SK-N-SH (cell line): ENCODE measurements around the gene DCLK3. TPM values are rescaled to one million over a fixed set of nuclear protein-coding genes. Genes with fewer than 3 reads are reported as not detected.
A peak's percentile ranks its signal among the peaks of the same experiment; 100 is the strongest.

Experiments used
- CTCF ChIA-PET: fragments of 300-600, 350-600 bp; formaldehyde crosslinking; extraction: SDS; loops from one replicate; lab custom pipeline; 2021; lab: Yijun Ruan, JAX
- POLR2A ChIA-PET: fragments of 350-600 bp; sonication (Branson Sonifier 250); formaldehyde crosslinking; extraction: SDS; loops from one replicate; lab custom pipeline; 2020; ENCODE audit warnings: antibody characterized with exemption, inconsistent platforms; lab: Yijun Ruan, JAX
- DNase-seq: peaks from one replicate; pipeline ENCODE4 v3.0.0; 2012
- H2AFZ ChIP-seq: fragments of 200-600 bp; sonication (generic); 2 replicates; pipeline ENCODE4 v1.8.1; 2016; ENCODE audit warnings: antibody characterized with exemption, mild to moderate bottlenecking, low read depth
- H3F3A ChIP-seq: fragments of 200-600 bp; sonication (generic); replicated peaks from 2 replicates; pipeline ENCODE3; 2016; ENCODE audit warnings: antibody characterized with exemption, mild to moderate bottlenecking; ENCODE audit not compliant: insufficient read depth
- H3K27ac ChIP-seq, 2 experiments: fragments of 200-500 bp in 1 of 2; fragments of 200-600 bp in 1 of 2; sonication (Bioruptor generic) in 1 of 2; sonication (generic), shearing (Covaris generic) in 1 of 2; 2 replicates each; pipeline versions ENCODE4 v1.5.1 to v1.6.1; 2014 to 2016; ENCODE audit warnings: low read depth in 2 of 2, inconsistent platforms in 1 of 2, low read length in 1 of 2, mild to moderate bottlenecking in 1 of 2, mixed read lengths in 1 of 2
- H3K27me3 ChIP-seq: fragments of 200-600 bp; sonication (generic), shearing (Covaris generic); 2 replicates; pipeline ENCODE4 v1.6.1; 2016; ENCODE audit warnings: mixed run types; ENCODE audit not compliant: insufficient read depth
- H3K36me3 ChIP-seq, 2 experiments: fragments of 200-500 bp in 1 of 2; fragments of 200-600 bp in 1 of 2; sonication (Bioruptor generic) in 1 of 2; sonication (generic) in 1 of 2; replicated peaks in 1 of 2; 2 replicates each; pipeline versions ENCODE3 to v1.5.1; 2014 to 2016; ENCODE audit warnings: low read length in 1 of 2, mild to moderate bottlenecking in 1 of 2; ENCODE audit not compliant: insufficient read depth in 2 of 2, control insufficient read depth in 1 of 2
- H3K4me1 ChIP-seq, 2 experiments: fragments of 200-500 bp in 1 of 2; fragments of 200-600 bp in 1 of 2; sonication (Bioruptor generic) in 1 of 2; sonication (generic), shearing (Covaris generic) in 1 of 2; 2 replicates each; pipeline versions ENCODE4 v1.5.1 to v1.6.1; 2014 to 2016; ENCODE audit warnings: low read depth in 1 of 2, low read length in 1 of 2, mixed run types in 1 of 2; ENCODE audit not compliant: insufficient read depth in 2 of 2, control insufficient read depth in 1 of 2
- H3K4me2 ChIP-seq: fragments of 200-600 bp; sonication (generic), shearing (Covaris generic); 2 replicates; pipeline ENCODE4 v1.6.1; 2017; ENCODE audit warnings: mixed run types
- H3K4me3 ChIP-seq, 2 experiments: fragments of 200-500 bp in 1 of 2; fragments of 200-600 bp in 1 of 2; sonication (Bioruptor generic) in 1 of 2; sonication (generic), shearing (Covaris generic) in 1 of 2; 2 replicates each; pipeline versions ENCODE4 v1.5.1 to v1.8.1; 2014 to 2016; ENCODE audit warnings: low read depth in 2 of 2, inconsistent platforms in 1 of 2, low read length in 1 of 2, mild to moderate bottlenecking in 1 of 2, mixed read lengths in 1 of 2, moderate library complexity in 1 of 2
- H3K79me2 ChIP-seq: fragments of 200-600 bp; sonication (generic); 2 replicates; pipeline ENCODE4 v1.8.1; 2017; ENCODE audit warnings: mild to moderate bottlenecking; ENCODE audit not compliant: insufficient read depth
- H3K9ac ChIP-seq: fragments of 200-600 bp; sonication (generic); 2 replicates; pipeline ENCODE4 v1.6.1; 2017; ENCODE audit warnings: mixed run types
- H3K9me2 ChIP-seq: fragments of 200-600 bp; sonication (generic); 2 replicates; pipeline ENCODE4 v1.6.1; 2017; ENCODE audit warnings: mixed run types
- H3K9me3 ChIP-seq: fragments of 200-600 bp; sonication (generic); 2 replicates; pipeline ENCODE4 v1.6.1; 2017; ENCODE audit warnings: mixed run types, mild to moderate bottlenecking, moderate library complexity
- H4K20me1 ChIP-seq: fragments of 200-600 bp; sonication (generic); 2 replicates; pipeline ENCODE4 v1.6.1; 2017; ENCODE audit warnings: mild to moderate bottlenecking, mixed run types; ENCODE audit not compliant: insufficient read depth
- CTCF ChIP-seq: fragments of 200-600 bp; sonication (generic); IDR thresholded peaks from 2 replicates; pipeline ENCODE4 v1.6.1; 2017; ENCODE audit warnings: antibody characterized with exemption, mild to moderate bottlenecking, moderate library complexity
- EZH2phosphoT487 ChIP-seq: fragments of 200-600 bp; sonication (generic); IDR thresholded peaks from 2 replicates; pipeline ENCODE4 v1.6.1; 2017; ENCODE audit warnings: low read depth, mixed run types, mild to moderate bottlenecking, antibody characterized with exemption, moderate library complexity, borderline replicate concordance
- FOSL2 ChIP-seq: IDR thresholded peaks from 2 replicates; pipeline ENCODE4 v1.4.0; 2012; ENCODE audit warnings: low read depth, mild to moderate bottlenecking, moderate library complexity, borderline replicate concordance
- RCOR1 ChIP-seq: fragments of 150-350 bp; IDR thresholded peaks from 2 replicates; pipeline ENCODE4 v1.6.1; 2017; ENCODE audit warnings: antibody characterized with exemption, low read length
- SIN3A ChIP-seq: IDR thresholded peaks from 2 replicates; pipeline ENCODE4 v1.6.1; 2012; ENCODE audit warnings: low read depth, mild to moderate bottlenecking, low read length, moderate library complexity, borderline replicate concordance
- SMC3 ChIP-seq: IDR thresholded peaks from 2 replicates; pipeline ENCODE4 v1.6.1; 2012; ENCODE audit warnings: low read depth, low read length, improper control_type of control experiment
- TAF1 ChIP-seq: IDR thresholded peaks from 2 replicates; pipeline ENCODE4 v1.6.1; 2012; ENCODE audit warnings: low read depth, mild to moderate bottlenecking, low read length, moderate library complexity, borderline replicate concordance
- USF2 ChIP-seq: fragments of 150-350 bp; IDR thresholded peaks from 2 replicates; pipeline ENCODE4 v1.6.1; 2017; ENCODE audit warnings: antibody characterized with exemption, low read length, low read depth, borderline replicate concordance
- WGBS: methylation state at CpG from one replicate; pipeline ENCODE4 v1.1.6; 2017; ENCODE audit warnings: low lambda C conversion rate; 5-methylcytosine and 5-hydroxymethylcytosine counted together
- polyA plus RNA-seq, 3 experiments: library from polyadenylated mRNA; depleted of rRNA; stranded (reverse); fragments of >200 nt; gene quantifications; 2 replicates each; pipeline ENCODE4 v1.2.3, GENCODE V29; 2012

The DCLK3 gene
- polyA plus RNA-seq, 1 of the 3 experiments (the other 2 are of a cell fraction): not detected

- TF ChIP-seq USF2 (no peak), SIN3A (no peak)
Observed at GRCh38 chr3:36679384-36680200, 84.8 kb downstream of the DCLK3 start (continued).

GRCh38 chr3:36678216-36679013, 85.9 kb downstream of the DCLK3 start:
- H3K36me3 ChIP-seq: peaks cover 0 to 3% of the 10 kb centered on the region in 2 experiments
- no peaks in the 10 kb centered on the region for H3K27me3 ChIP-seq
- TF ChIP-seq FOSL2 (peak; percentile 22; the same call in 1 of the 2 replicates), EZH2phosphoT487 (no peak), SIN3A (no peak), TAF1 (no peak), SMC3 (no peak), CTCF (no peak), RCOR1 (no peak)
- TF ChIP-seq, all 33 proteins: peak for 1
- peaks cover 25% of the 10 kb centered on the region for H3F3A ChIP-seq
- WGBS: 25% methylated on average over 2 of the region's 2 CpGs
- no peaks in the 10 kb centered on the region for H4K20me1 ChIP-seq
- no peaks in the 10 kb centered on the region for H3K79me2 ChIP-seq
- H3K4me3 ChIP-seq: no peak overlapping the region
- H3K4me1 ChIP-seq: no peaks in the 10 kb centered on the region
- H2AFZ ChIP-seq: no peak overlapping the region; the same call in 1 of the 2 replicates
- ChIA-PET POLR2A (no interaction called here), CTCF (interaction anchor here (0.8 kb wide), 1 partner anchor 712 kb away, joined by 3 read pairs; no protein-coding TSS in a partner anchor)
- peaks cover 12% of the 10 kb centered on the region; the same call in 1 of the 2 replicates for H3K9me3 ChIP-seq
- H3K9ac ChIP-seq: peak overlapping the region; percentile 42; the same call in 1 of the 2 replicates
- H3K9me2 ChIP-seq: 0 out of 2 replicates have a peak, but pooled peaks cover 2% of the 10 kb centered on the region
- H3K4me2 ChIP-seq: no peak overlapping the region; the same call in 1 of the 2 replicates
- DNase-seq: no peak
- H3K27ac ChIP-seq: peak overlapping the region in 1 of 2 experiments; percentile 93; a peak in 2 of 4 replicates
